GM18868 (cell line): Measurements from ENCODE around the gene NEU4.
"Not testable (repeated sequence)": the region's sequence is repeated elsewhere in the genome, so short reads cannot be mapped to it uniquely, and the experiment has no call there.

Experiments used
- ATAC-seq: cut with Tn5 transposase; IDR thresholded peaks from one replicate; pipeline ENCODE4 v1.9.1; 2021; ENCODE audit warnings: mild to moderate bottlenecking, moderate library complexity; ENCODE audit not compliant: unreplicated experiment

NEU4 gene

GRCh38 chr2:241798631-241799521, 10.1 kb upstream of the NEU4 start:
- ATAC-seq: no peak

DNA sequence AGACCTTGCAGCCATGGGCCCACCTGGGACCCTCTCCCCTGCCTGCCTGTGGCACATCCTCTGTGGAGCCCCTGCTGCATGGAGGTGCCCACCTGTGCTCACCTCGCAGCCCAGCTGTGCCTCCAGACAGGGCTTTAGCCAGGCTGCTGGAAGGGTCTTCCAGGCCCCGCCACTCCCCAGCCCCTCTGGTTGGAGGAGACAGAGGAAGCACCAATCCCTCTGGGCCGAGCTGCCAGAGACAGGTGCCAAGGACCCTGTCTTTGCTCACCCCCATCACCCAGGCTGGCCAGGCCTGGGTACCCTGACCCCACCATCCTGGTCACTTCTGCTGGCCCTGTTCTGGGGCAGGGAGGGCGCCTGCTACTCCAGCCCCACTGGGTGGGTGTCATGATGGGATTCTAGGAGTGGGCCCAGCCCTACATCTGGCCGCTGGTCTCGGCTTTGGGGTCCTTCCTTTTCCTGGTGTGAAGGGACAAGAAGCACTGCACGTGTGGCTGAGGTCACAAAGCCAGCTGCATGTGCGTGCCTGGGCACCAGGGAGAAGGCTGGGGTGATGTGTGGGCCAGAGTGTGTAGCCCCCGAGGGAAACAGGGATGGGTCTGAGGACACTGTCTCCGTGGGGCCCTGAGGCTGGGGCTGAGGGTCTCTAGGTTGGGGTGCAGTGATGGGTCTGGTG, 9.3 kb upstream of the NEU4 start:
- no peak for ATAC-seq

DNA sequence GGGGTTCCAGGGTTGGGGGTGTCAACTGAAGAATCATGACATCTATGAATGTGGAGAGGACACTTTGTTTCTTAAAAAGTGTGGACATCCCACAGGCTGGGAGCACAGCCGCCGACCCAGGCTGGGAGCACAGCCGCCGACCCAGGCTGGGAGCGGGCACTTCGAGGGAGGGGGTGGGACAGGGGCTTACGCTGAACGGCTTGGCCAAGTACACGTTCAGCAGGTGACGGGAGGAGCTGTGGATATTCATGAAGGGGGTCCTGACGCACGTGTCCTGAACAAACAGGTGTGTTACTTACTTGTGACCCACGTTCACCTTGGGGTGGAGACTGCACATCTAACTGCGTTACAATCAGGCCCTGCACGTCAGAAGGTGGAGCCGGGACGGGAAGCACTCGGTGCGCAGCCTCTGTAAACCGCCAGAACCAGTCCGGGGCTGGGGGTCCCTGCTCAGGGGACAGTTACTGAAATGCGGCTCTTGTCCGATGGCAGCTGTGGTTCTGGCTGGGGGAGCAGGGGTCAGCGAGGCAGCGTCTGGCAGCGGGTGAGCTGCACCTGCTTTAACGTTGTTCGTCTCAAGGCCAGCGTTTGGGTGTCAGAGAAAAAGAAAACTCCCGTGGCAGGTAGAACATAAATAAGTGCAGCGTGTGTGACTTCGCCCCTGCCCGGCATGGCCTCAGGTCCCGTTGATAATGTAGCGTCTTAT, 8.6 kb upstream of the NEU4 start:
- ATAC-seq: not testable (repeated sequence)

- no peak for ATAC-seq
Measured at GRCh38 chr2:241801611-241802420, 7.2 kb upstream of the NEU4 start.

DNA sequence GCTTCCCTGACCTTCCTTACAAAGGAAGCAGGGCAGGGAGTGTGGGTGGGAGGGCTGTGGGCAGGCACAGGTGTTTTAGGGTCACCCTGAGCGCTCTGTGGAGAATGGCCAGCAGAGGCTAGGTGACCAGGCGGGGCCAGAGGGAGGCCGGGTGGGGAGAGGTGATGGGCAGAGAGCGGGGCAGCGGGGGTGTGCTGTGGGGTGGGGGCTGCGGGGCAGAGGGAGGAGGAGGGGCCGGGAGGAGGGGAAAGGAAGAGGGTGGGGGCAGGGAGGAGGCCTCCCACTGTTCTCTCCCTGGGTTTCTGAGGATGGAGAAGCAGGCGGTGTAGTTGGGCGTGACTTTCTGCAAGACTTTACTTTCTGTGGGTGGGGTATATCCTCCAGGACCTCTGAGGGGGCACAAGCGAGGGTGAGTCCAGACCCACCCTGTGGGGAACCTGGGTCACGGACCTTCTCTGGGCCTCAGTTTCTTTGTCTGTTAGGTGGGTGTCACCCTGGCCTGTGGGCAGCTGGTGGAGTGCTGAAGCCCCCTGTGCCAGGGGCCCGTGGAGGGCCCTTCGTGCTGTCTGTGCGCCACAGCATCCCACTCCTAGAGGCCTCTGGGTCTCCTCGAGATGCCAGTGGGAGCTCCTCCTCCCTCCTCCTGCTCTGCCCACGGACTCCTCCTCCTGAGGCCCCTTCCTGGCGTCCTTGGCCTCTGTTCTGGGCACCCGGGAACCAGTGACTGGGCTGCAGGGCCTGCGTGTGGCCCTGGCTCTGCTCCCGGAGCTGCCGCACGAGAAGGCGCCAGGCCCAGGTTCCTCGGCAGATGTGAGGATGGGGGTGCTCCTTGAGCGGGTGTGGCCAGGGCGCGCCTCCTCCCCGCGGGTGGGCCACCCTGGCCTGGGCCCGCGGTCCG, 6.3 kb upstream of the NEU4 start:
- no peak for ATAC-seq

- no peak for ATAC-seq
Measured at GRCh38 chr2:241803387-241804325, 5.3 kb upstream of the NEU4 start.

- no peak for ATAC-seq
Measured at GRCh38 chr2:241804326-241805229, 4.4 kb upstream of the NEU4 start.

DNA sequence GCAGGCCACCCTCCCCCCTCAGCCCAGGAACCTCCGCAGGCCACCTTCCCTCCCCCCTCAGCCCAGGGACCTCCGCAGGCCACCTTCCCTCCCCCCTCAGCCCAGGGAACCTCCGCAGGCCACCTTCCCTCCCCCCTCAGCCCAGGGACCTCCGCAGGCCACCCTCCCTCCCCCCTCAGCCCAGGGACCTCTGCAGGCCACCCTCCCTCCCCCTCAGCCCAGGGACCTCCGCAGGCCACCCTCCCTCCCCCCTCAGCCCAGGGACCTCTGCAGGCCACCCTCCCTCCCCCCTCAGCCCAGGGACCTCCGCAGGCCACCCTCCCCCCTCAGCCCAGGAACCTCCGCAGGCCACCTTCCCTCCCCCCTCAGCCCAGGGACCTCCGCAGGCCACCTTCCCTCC, 2.8 kb upstream of the NEU4 start:
- not testable (repeated sequence) for ATAC-seq

DNA sequence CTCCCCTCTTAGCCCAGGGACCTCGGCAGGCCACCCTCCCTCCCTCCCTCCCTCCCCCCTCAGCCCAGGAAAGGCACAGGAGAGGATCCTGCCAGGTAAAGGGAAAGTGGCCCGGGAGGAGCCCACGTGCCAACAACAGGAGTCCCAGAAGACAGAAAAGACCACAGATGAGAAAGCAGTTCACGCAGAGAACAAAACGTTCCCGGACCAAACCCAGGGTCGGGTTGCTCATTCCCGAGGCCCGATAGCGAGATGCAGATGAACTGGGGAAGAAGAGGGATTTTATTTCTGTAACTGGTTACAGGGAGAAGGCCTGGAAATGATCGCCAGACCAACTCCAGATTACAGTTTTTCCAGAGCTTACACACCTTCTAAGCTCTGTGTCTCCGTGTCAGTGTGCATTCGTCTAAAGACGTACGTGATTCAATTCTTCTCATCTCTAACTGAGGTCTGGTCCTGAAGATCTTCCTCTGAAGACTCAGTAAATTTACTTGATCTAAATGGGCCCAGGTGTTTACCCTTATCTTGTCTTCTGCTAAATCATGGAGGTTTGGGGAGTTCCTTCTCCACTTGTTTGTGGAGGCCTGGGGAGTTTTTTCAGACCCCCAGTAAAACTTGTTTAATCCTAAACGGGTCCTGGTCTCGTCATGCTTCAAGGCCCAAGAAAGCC, 807 bp upstream of the NEU4 start:
- no peak for ATAC-seq

- ATAC-seq: no peak
Measured at GRCh38 chr2:241809383-241810306, 652 bp downstream of the NEU4 start.

GRCh38 chr2:241810307-241811200, 1.6 kb downstream of the NEU4 start:
- no peak for ATAC-seq

DNA sequence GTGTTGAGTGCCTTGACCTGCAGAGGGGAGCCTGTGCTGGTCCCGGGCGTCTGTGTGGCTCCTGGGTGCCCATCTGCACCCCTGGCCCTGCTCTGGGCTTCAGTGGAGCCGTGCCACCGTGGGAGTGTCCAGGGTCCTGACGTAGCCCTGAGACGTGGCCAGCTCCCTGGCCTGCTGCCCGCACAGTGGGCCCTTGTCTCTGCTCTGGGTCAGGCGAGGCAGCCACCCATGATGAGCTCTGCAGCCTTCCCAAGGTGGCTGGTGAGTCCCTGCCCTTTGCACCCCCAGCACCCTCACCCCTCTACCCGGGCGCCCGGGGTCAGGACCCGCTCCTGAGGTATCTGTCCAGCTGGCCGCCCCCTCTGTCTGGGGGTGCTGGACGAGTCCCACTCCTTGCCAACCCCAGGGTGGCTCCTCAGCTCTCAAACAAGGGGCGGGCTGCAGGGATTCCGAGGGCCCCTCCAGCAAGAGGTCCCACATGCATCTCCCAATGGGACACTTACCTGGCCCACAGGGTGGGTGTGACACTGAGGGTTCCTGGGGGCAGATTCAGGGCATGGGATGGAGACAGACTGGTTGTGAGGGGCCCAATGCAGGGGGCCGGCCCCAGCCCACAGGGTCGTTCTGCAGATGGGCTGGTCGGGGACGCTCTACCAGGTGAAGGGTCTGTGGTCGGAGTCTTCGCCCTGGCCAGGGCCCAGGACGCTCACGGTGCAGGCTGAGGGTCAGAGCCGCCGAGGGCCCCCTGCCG, 2.4 kb downstream of the NEU4 start:
- ATAC-seq: no peak

GRCh38 chr2:241811952-241812729, 3.1 kb downstream of the NEU4 start:
- ATAC-seq: no peak
